ENCODE measurements around the gene SMC5.
"Not testable (repeated sequence)": the region's sequence is repeated elsewhere in the genome, so short reads cannot be mapped to it uniquely, and the experiment has no call there.

Gene SMC5

GRCh38 chr9:70262366-70262765, 3.6 kb downstream of the SMC5 start:
- in situ Hi-C loops (cut with HindIII; ENCODE audit: low sequenced_read_pairs) = no loop called here

GRCh38 chr9:70262948-70263347, 4.2 kb downstream of the SMC5 start:
- in situ Hi-C loops (cut with HindIII; ENCODE audit: low sequenced_read_pairs) = no loop called here

- in situ Hi-C loops (cut with HindIII; ENCODE audit: low sequenced_read_pairs) = no loop called here
Measured at GRCh38 chr9:70263421-70263820, 4.6 kb downstream of the SMC5 start.

- in situ Hi-C loops (cut with HindIII; ENCODE audit: low sequenced_read_pairs) = no loop called here
Measured at GRCh38 chr9:70278305-70278704, 19.5 kb downstream of the SMC5 start.

GRCh38 chr9:70283848-70284247, 25.1 kb downstream of the SMC5 start:
- in situ Hi-C loops (cut with HindIII; ENCODE audit: low sequenced_read_pairs) = no loop called here

GRCh38 chr9:70285246-70285645, 26.5 kb downstream of the SMC5 start:
- in situ Hi-C loops (cut with HindIII; ENCODE audit: low sequenced_read_pairs) = loop anchor here (5.0 kb wide), 2 partner anchors 33 to 47 kb away; no protein-coding TSS in a partner anchor

GRCh38 chr9:70285981-70286598, 27.3 kb downstream of the SMC5 start:
- in situ Hi-C loops (cut with HindIII; ENCODE audit: low sequenced_read_pairs) = loop anchor here (5.0 kb wide), 2 partner anchors 34 to 46 kb away; no protein-coding TSS in a partner anchor

- in situ Hi-C loops (cut with HindIII; ENCODE audit: low sequenced_read_pairs) = no loop called here
Measured at GRCh38 chr9:70290626-70291025, 31.8 kb downstream of the SMC5 start.

GRCh38 chr9:70291446-70291845, 32.7 kb downstream of the SMC5 start:
- in situ Hi-C loops (cut with HindIII; ENCODE audit: low sequenced_read_pairs) = no loop called here

- in situ Hi-C loops (cut with HindIII; ENCODE audit: low sequenced_read_pairs) = no loop called here
Measured at GRCh38 chr9:70292253-70292652, 33.5 kb downstream of the SMC5 start.

- in situ Hi-C loops (cut with HindIII; ENCODE audit: low sequenced_read_pairs) = no loop called here
Measured at GRCh38 chr9:70293214-70293613, 34.4 kb downstream of the SMC5 start.

- in situ Hi-C loops (cut with HindIII; ENCODE audit: low sequenced_read_pairs) = no loop called here
Measured at GRCh38 chr9:70297141-70297540, 38.4 kb downstream of the SMC5 start.

GRCh38 chr9:70298245-70298771, 39.5 kb downstream of the SMC5 start:
- in situ Hi-C loops (cut with HindIII; ENCODE audit: low sequenced_read_pairs) = no loop called here

- in situ Hi-C loops (cut with HindIII; ENCODE audit: low sequenced_read_pairs) = no loop called here
Measured at GRCh38 chr9:70303268-70303667, 44.5 kb downstream of the SMC5 start.

- in situ Hi-C loops (cut with HindIII; ENCODE audit: low sequenced_read_pairs) = no loop called here
Measured at GRCh38 chr9:70304810-70305209, 46.0 kb downstream of the SMC5 start.

- in situ Hi-C loops (cut with HindIII; ENCODE audit: low sequenced_read_pairs) = no loop called here
Measured at GRCh38 chr9:70315389-70315788, 56.6 kb downstream of the SMC5 start.

GRCh38 chr9:70318002-70318401, 59.2 kb downstream of the SMC5 start:
- in situ Hi-C loops (cut with HindIII; ENCODE audit: low sequenced_read_pairs) = no loop called here

GRCh38 chr9:70322096-70322495, 63.3 kb downstream of the SMC5 start:
- in situ Hi-C loops (cut with HindIII; ENCODE audit: low sequenced_read_pairs) = no loop called here

GRCh38 chr9:70324963-70325362, 66.2 kb downstream of the SMC5 start:
- in situ Hi-C loops (cut with HindIII; ENCODE audit: low sequenced_read_pairs) = no loop called here

- in situ Hi-C loops (cut with HindIII; ENCODE audit: low sequenced_read_pairs) = not testable (repeated sequence)
Measured at GRCh38 chr9:70328625-70329024, 69.8 kb downstream of the SMC5 start.

- in situ Hi-C loops (cut with HindIII; ENCODE audit: low sequenced_read_pairs) = loop anchor here (10.0 kb wide), 2 partner anchors 134 to 254 kb away; no protein-coding TSS in a partner anchor
Measured at GRCh38 chr9:70340572-70340971, 81.8 kb downstream of the SMC5 start.

- in situ Hi-C loops (cut with HindIII; ENCODE audit: low sequenced_read_pairs) = loop anchor here (10.0 kb wide), 2 partner anchors 128 to 248 kb away; no protein-coding TSS in a partner anchor
Measured at GRCh38 chr9:70347046-70347445, 88.3 kb downstream of the SMC5 start.

- in situ Hi-C loops (cut with HindIII; ENCODE audit: low sequenced_read_pairs) = no loop called here
Measured at GRCh38 chr9:70352356-70352755, 93.6 kb downstream of the SMC5 start.
